Nephron (organoid): Measurements from ENCODE around the gene PLCH1.

ENCODE experiments used
- H3K27ac Mint-ChIP-seq, 3 experiments: 2 replicates each; pipeline ENCODE4 v1.8.0; 2020; ENCODE audit warnings: mixed read lengths in 3 of 3, mild to moderate bottlenecking in 2 of 3, moderate library complexity in 1 of 3
- H3K27me3 Mint-ChIP-seq: 2 replicates; pipeline ENCODE4 v1.8.0; 2021; ENCODE audit warnings: low read depth, mild to moderate bottlenecking, moderate library complexity, mixed read lengths
- H3K36me3 Mint-ChIP-seq: 2 replicates; pipeline ENCODE4 v1.8.0; 2020; ENCODE audit warnings: low read depth, mixed read lengths
- H3K4me1 Mint-ChIP-seq: 2 replicates; pipeline ENCODE4 v1.8.0; 2020; ENCODE audit warnings: mixed read lengths
- H3K4me3 Mint-ChIP-seq, 3 experiments: 2 replicates each; pipeline ENCODE4 v1.8.0; 2020; ENCODE audit warnings: mild to moderate bottlenecking in 3 of 3, mixed read lengths in 3 of 3, moderate library complexity in 2 of 3
- H3K9me3 Mint-ChIP-seq: 2 replicates; pipeline ENCODE4 v1.8.0; 2020; ENCODE audit warnings: mixed read lengths
- CTCF ChIP-seq, 3 experiments: fragments of 200-600 bp; sonication (generic); IDR thresholded peaks; one replicate each; pipeline ENCODE4 v1.5.0; 2021; ENCODE audit warnings: antibody characterized with exemption in 3 of 3; ENCODE audit not compliant: unreplicated experiment in 3 of 3

PLCH1 gene

GRCh38 chr3:155555479-155556060 lies 189.3 kb downstream of the PLCH1 start:
- Mint-ChIP-seq H3K4me1 (peaks cover 36% of the 10 kb centered on the region), H3K9me3 (no peaks in the 10 kb centered on the region), H3K4me3 (peak overlapping the region; percentile 42 to 69 (median 60)), H3K36me3 (peaks cover 3% of the 10 kb centered on the region), H3K27me3 (no peaks in the 10 kb centered on the region), H3K27ac (peak overlapping the region; percentile 95 to 99 (median 99))
- no peak for TF ChIP-seq CTCF (IDR thresholded peaks at IDR 0.05; ENCODE audit: unreplicated experiment in 3 of 3)

- peak overlapping the region; percentile 95 to 99 (median 99) for H3K27ac Mint-ChIP-seq
- peaks cover 35% of the 10 kb centered on the region for H3K4me1 Mint-ChIP-seq
- H3K4me3 Mint-ChIP-seq = peak overlapping the region in 1 of 3 experiments; percentile 3
- no peak for TF ChIP-seq CTCF (IDR thresholded peaks at IDR 0.05; ENCODE audit: unreplicated experiment in 3 of 3)
- no peaks in the 10 kb centered on the region for H3K9me3 Mint-ChIP-seq
- H3K27me3 Mint-ChIP-seq = no peaks in the 10 kb centered on the region
- H3K36me3 Mint-ChIP-seq = peaks cover 3% of the 10 kb centered on the region
These were observed 190.0 kb downstream of the PLCH1 start for GRCh38 chr3:155554777-155555451.

- H3K27me3 Mint-ChIP-seq = no peaks in the 10 kb centered on the region
These were observed 191.1 kb downstream of the PLCH1 start for GRCh38 chr3:155553780-155554179.

GRCh38 chr3:155553326-155553725 lies 191.5 kb downstream of the PLCH1 start:
- H3K4me1 Mint-ChIP-seq = peaks cover 42% of the 10 kb centered on the region
- peaks cover 9% of the 10 kb centered on the region for H3K36me3 Mint-ChIP-seq
- no peaks in the 10 kb centered on the region for H3K27me3 Mint-ChIP-seq
- no peak for TF ChIP-seq CTCF (IDR thresholded peaks at IDR 0.05; ENCODE audit: unreplicated experiment in 3 of 3)
- H3K4me3 Mint-ChIP-seq = no peak overlapping the region
- no peaks in the 10 kb centered on the region for H3K9me3 Mint-ChIP-seq
- H3K27ac Mint-ChIP-seq = peak overlapping the region; percentile 18 to 65 (median 44)

More at GRCh38 chr3:155553780-155554179, 191.1 kb downstream of the PLCH1 start:
- Mint-ChIP-seq H3K36me3 (peaks cover 8% of the 10 kb centered on the region), H3K9me3 (no peaks in the 10 kb centered on the region), H3K4me3 (no peak overlapping the region), H3K4me1 (peaks cover 45% of the 10 kb centered on the region), H3K27ac (peak overlapping the region; percentile 18 to 99 (median 44))
- TF ChIP-seq CTCF (IDR thresholded peaks at IDR 0.05; ENCODE audit: unreplicated experiment in 3 of 3) = no peak

GRCh38 chr3:155550391-155550790 lies 194.5 kb downstream of the PLCH1 start:
- Mint-ChIP-seq H3K27ac (peak overlapping the region; percentile 76 to 94 (median 90)), H3K4me1 (peaks cover 18% of the 10 kb centered on the region), H3K4me3 (peak overlapping the region in 1 of 3 experiments; percentile 48), H3K27me3 (no peaks in the 10 kb centered on the region), H3K36me3 (peaks cover 13% of the 10 kb centered on the region), H3K9me3 (no peaks in the 10 kb centered on the region)
- no peak for TF ChIP-seq CTCF (IDR thresholded peaks at IDR 0.05; ENCODE audit: unreplicated experiment in 3 of 3)
